C4-2B (cell line): Measurements from ENCODE around the gene VASN.

Source experiments
- ZFX ChIP-seq: fragments of 450-650 bp; IDR thresholded peaks from 2 replicates; pipeline ENCODE4 v1.6.1; 2017
- TF ChIP-seq, protein P1 (sequence below): fragments of 450-650 bp; conservative IDR thresholded peaks from 2 replicates; pipeline ENCODE4 v1.5.1; 2017; ENCODE audit warnings: mild to moderate bottlenecking

DNA sequence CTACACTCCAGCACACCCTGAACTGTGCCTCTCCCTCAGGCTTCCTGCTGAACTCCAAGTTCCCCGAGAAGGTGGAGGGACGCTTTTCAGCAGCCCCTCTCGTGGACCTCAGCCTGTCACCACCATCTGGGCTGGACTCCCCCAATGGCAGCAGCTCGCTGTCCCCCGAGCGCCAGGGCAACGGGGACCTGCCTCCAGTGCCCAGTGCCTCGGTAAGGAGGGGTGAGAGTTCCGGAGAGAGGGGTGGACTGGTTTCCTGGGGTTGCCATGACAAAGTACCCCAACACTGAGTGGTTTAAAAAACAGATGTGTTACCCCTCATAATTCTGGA, 38.4 kb upstream of the VASN start:
- TF ChIP-seq, protein P1, sequence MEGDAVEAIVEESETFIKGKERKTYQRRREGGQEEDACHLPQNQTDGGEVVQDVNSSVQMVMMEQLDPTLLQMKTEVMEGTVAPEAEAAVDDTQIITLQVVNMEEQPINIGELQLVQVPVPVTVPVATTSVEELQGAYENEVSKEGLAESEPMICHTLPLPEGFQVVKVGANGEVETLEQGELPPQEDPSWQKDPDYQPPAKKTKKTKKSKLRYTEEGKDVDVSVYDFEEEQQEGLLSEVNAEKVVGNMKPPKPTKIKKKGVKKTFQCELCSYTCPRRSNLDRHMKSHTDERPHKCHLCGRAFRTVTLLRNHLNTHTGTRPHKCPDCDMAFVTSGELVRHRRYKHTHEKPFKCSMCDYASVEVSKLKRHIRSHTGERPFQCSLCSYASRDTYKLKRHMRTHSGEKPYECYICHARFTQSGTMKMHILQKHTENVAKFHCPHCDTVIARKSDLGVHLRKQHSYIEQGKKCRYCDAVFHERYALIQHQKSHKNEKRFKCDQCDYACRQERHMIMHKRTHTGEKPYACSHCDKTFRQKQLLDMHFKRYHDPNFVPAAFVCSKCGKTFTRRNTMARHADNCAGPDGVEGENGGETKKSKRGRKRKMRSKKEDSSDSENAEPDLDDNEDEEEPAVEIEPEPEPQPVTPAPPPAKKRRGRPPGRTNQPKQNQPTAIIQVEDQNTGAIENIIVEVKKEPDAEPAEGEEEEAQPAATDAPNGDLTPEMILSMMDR = no peak
- TF ChIP-seq ZFX = no peak
